Neural cell (in vitro differentiated cells): ENCODE results near the gene KCNAB2. TPM values are rescaled to one million over a fixed set of nuclear protein-coding genes. Genes with fewer than 3 reads are reported as not detected.

Experiments used
- H2AFZ ChIP-seq: fragments of 200-600, 300-800 bp; sonication (generic), shearing (Covaris generic); 2 replicates; pipeline ENCODE4 v1.6.0; 2014; ENCODE audit warnings: low read depth, mild to moderate bottlenecking, antibody characterized with exemption, low read length, moderate library complexity
- H3F3A ChIP-seq: fragments of 200-600 bp; shearing (Covaris generic); 2 replicates; pipeline ENCODE4 v1.6.1; 2016; ENCODE audit warnings: mild to moderate bottlenecking, moderate library complexity, mixed read lengths, antibody characterized with exemption, low read length; ENCODE audit not compliant: insufficient read depth, poor library complexity, severe bottlenecking
- H3K27ac ChIP-seq: fragments of 200-600, 300-800 bp; sonication (generic), shearing (Covaris generic); 2 replicates; pipeline ENCODE4 v1.5.1; 2014; ENCODE audit warnings: mild to moderate bottlenecking, low read length, moderate library complexity
- H3K27me3 ChIP-seq: fragments of 300-800, 200-600 bp; sonication (generic), shearing (Covaris generic); 2 replicates; pipeline ENCODE4 v1.6.0; 2014; ENCODE audit warnings: mild to moderate bottlenecking, low read depth, low read length, moderate library complexity; ENCODE audit not compliant: insufficient read depth
- H3K36me3 ChIP-seq: fragments of 300-800, 200-600 bp; sonication (generic), shearing (Covaris generic); 2 replicates; pipeline ENCODE4 v1.5.1; 2014; ENCODE audit warnings: mild to moderate bottlenecking, antibody characterized with exemption, low read length, moderate library complexity; ENCODE audit not compliant: insufficient read depth
- H3K4me2 ChIP-seq: fragments of 300-800, 200-600 bp; sonication (generic), shearing (Covaris generic); 2 replicates; pipeline ENCODE4 v1.6.0; 2014; ENCODE audit warnings: mild to moderate bottlenecking, low read length
- H3K4me3 ChIP-seq: fragments of 300-800, 200-600 bp; sonication (generic), shearing (Covaris generic); 2 replicates; pipeline ENCODE4 v1.5.1; 2014; ENCODE audit warnings: mild to moderate bottlenecking, low read length, moderate library complexity
- H3K79me2 ChIP-seq: fragments of 200-600 bp; shearing (Covaris generic); replicated peaks from 2 replicates; pipeline ENCODE4 v1.6.0; 2014; ENCODE audit warnings: mild to moderate bottlenecking, low read length, moderate library complexity; ENCODE audit not compliant: insufficient read depth
- H3K9ac ChIP-seq: fragments of 300-800, 200-600 bp; sonication (generic), shearing (Covaris generic); 2 replicates; pipeline ENCODE4 v1.6.1; 2016; ENCODE audit warnings: mild to moderate bottlenecking, low read length, mixed read lengths
- H3K9me2 ChIP-seq: fragments of 200-600 bp; shearing (Covaris generic); 2 replicates; pipeline ENCODE4 v1.6.1; 2016; ENCODE audit warnings: mild to moderate bottlenecking, low read length, mixed read lengths; ENCODE audit not compliant: insufficient read depth
- H3K9me3 ChIP-seq: fragments of 200-600, 300-800 bp; sonication (generic), shearing (Covaris generic); 2 replicates; pipeline ENCODE4 v1.6.1; 2016; ENCODE audit warnings: mild to moderate bottlenecking, mixed run types, low read length, moderate library complexity, mixed read lengths
- H4K20me1 ChIP-seq: fragments of 200-600 bp; shearing (Covaris generic); 2 replicates; pipeline ENCODE4 v1.6.1; 2016; ENCODE audit warnings: mild to moderate bottlenecking, mixed run types; ENCODE audit not compliant: insufficient read depth
- CTCF ChIP-seq: fragments of 450-650 bp; IDR thresholded peaks from 2 replicates; pipeline ENCODE4 v1.5.1; 2014; ENCODE audit warnings: antibody characterized with exemption, mild to moderate bottlenecking, moderate library complexity; ENCODE audit not compliant: poor library complexity, severe bottlenecking
- EP300 ChIP-seq: fragments of 450-650 bp; conservative IDR thresholded peaks from 2 replicates; pipeline ENCODE4 v1.6.1; 2014; ENCODE audit warnings: antibody characterized with exemption, mild to moderate bottlenecking, moderate library complexity; ENCODE audit not compliant: poor library complexity, severe bottlenecking
- EZH2 ChIP-seq: fragments of 200-600, 300-800 bp; shearing (Covaris generic), sonication (generic); IDR thresholded peaks from 2 replicates; pipeline ENCODE4 v1.6.1; 2014; ENCODE audit warnings: antibody characterized with exemption, low read length, borderline replicate concordance, mild to moderate bottlenecking; ENCODE audit not compliant: insufficient read depth, poor library complexity, severe bottlenecking
- MXI1 ChIP-seq: fragments of 450-650 bp; conservative IDR thresholded peaks from 2 replicates; pipeline ENCODE4 v1.6.1; 2014; ENCODE audit warnings: antibody characterized with exemption, mild to moderate bottlenecking; ENCODE audit not compliant: poor library complexity, severe bottlenecking
- POLR2AphosphoS5 ChIP-seq: IDR thresholded peaks from 2 replicates; pipeline ENCODE4 v1.6.1; 2012
- RAD21 ChIP-seq: fragments of 450-650 bp; conservative IDR thresholded peaks from 2 replicates; pipeline ENCODE4 v1.6.1; 2014; ENCODE audit warnings: antibody characterized with exemption, mild to moderate bottlenecking, moderate library complexity
- REST ChIP-seq: IDR thresholded peaks from 2 replicates; pipeline ENCODE4 v1.6.1; 2012; ENCODE audit warnings: borderline replicate concordance
- SMC3 ChIP-seq: fragments of 450-650 bp; conservative IDR thresholded peaks from 2 replicates; pipeline ENCODE4 v1.6.1; 2014; ENCODE audit warnings: antibody characterized with exemption, mild to moderate bottlenecking, moderate library complexity; ENCODE audit not compliant: poor library complexity
- TAF1 ChIP-seq: IDR thresholded peaks from 2 replicates; pipeline ENCODE4 v1.6.1; 2012; ENCODE audit warnings: low read depth
- polyA plus RNA-seq: library from polyadenylated mRNA; depleted of rRNA; stranded (reverse); fragments of >200 nt; gene quantifications from 2 replicates; pipeline ENCODE4 v1.2.3, GENCODE V29; 2014

Gene KCNAB2
- polyA plus RNA-seq, 1 donor from 2014 or later = 11.7 TPM

- TF ChIP-seq SMC3 (no peak), MXI1 (no peak), TAF1 (no peak), EZH2 (no peak), RAD21 (no peak), EP300 (no peak), REST (no peak), POLR2AphosphoS5 (no peak), CTCF (no peak)
Measured at GRCh38 chr1:6056572-6056948, 10.9 kb downstream of the KCNAB2 start.

GRCh38 chr1:6057170-6057845 lies 11.6 kb downstream of the KCNAB2 start:
- H3K4me3 ChIP-seq = no peak overlapping the region
- H3K36me3 ChIP-seq = no peaks in the 10 kb centered on the region
- H3K9ac ChIP-seq = no peak overlapping the region
- H3K9me3 ChIP-seq = no peaks in the 10 kb centered on the region
- TF ChIP-seq CTCF = no peak
- H3K9me2 ChIP-seq = no peaks in the 10 kb centered on the region
- no peaks in the 10 kb centered on the region for H3K79me2 ChIP-seq
- H4K20me1 ChIP-seq = no peaks in the 10 kb centered on the region
- H3F3A ChIP-seq = no peaks in the 10 kb centered on the region
- no peaks in the 10 kb centered on the region for H3K27me3 ChIP-seq
- no peak overlapping the region for H3K27ac ChIP-seq
- H3K4me2 ChIP-seq = no peak overlapping the region
- H2AFZ ChIP-seq = no peak overlapping the region

More at GRCh38 chr1:6056572-6056948, 10.9 kb downstream of the KCNAB2 start:
- H3K4me2 ChIP-seq = no peak overlapping the region
- H3K27me3 ChIP-seq = no peaks in the 10 kb centered on the region
- H3K9ac ChIP-seq = no peak overlapping the region
- no peaks in the 10 kb centered on the region for H3K9me2 ChIP-seq
- H2AFZ ChIP-seq = no peak overlapping the region
- no peaks in the 10 kb centered on the region for H3K79me2 ChIP-seq
- H3K4me3 ChIP-seq = no peak overlapping the region
- H3K27ac ChIP-seq = no peak overlapping the region
- no peaks in the 10 kb centered on the region for H3F3A ChIP-seq
- H4K20me1 ChIP-seq = no peaks in the 10 kb centered on the region
- H3K9me3 ChIP-seq = no peaks in the 10 kb centered on the region
- H3K36me3 ChIP-seq = no peaks in the 10 kb centered on the region
